CD4-positive, alpha-beta T cell treated with Interleukin-1 beta for 1 hour (primary cell): ENCODE data around the gene ATG4C.

Source experiments
- DNase-seq, 2 donors: peaks; one replicate each; pipeline ENCODE4 v3.0.0-alpha.2; 2020 to 2022

ATG4C gene

DNA sequence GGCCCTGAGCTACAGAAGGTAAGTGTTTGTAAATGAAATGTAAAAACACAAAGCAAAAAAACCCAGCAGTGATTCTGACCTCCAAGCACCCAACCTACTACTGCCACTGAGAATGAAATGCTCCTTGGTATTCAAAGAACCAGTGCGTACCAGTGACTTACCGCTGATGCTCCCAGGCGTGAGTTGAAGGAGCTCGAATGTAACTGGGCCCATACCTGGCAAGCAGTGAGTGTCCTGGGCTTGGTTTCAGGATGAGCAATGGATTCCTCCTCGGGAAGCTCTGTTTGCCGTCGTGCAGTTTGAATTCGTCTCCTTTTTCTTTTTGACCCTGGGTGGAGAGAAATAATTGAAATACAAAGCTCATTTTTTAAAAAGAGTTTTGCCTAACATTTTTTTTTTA, 121.9 kb downstream of the ATG4C start:
- DNase-seq: no peak

GRCh38 chr1:62906428-62906886, 122.5 kb downstream of the ATG4C start:
- no peak for DNase-seq

DNA sequence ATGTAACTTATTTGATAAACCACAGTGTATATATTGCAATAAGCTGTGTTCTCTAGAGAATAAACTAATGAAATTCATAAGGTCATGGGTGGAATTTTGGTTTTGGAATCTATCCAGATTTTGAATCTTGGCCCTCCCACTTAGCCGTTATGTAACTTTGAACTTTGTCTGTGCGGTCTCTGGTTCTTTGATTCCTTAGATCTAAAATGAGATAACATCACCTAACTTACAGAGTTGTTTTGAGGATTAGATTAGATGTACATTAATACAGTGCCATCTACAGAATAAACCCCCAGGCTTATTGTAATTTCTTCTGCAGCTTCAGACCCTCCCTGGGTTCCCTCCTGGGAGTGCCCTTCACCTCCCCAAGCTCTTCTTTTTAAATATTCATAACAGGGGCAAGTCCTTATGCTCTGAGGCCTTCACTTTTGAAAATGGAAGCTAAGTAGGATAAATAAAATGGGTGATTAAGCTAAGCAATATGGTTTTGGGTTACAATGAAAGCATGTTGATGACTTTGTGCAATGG, 124.3 kb downstream of the ATG4C start:
- DNase-seq: no peak

DNA sequence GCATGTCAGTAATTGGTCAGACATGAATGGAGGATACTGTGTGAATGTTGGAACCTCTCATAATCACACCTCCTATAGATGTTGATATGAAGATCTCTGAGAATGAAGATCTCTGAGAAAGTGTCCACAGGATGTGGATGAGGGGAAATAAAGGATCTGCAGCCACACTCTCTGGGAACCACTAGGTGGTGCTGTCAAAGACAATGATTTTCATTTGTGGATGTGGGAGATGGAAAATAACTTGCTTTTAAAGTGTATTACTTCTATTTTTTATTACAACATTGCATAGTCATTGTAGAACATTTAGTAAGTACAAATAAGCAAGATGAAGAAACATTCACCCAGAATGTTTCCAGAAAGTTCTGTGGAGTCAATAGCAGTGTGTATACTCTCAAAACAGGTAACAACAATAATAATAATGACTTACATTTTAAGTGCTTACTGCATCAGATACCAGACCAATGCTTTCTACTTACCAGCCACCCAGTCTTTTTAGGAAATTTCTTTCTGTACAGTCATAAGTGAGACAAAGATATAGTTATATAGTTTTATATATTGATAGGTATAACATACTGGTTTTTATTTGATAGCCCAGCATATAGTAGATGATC, 128.2 kb downstream of the ATG4C start:
- peak in 1 of 2 donors; percentile 8 for DNase-seq
